ENCODE data around the gene RXRG.

Gene RXRG

GRCh38 chr1:165376811-165377311, 68.1 kb downstream of the RXRG start:
- H3K4me3 ChIP-seq (ENCODE audit: low read depth, low read length): no peak overlapping the region

GRCh38 chr1:165376041-165376810, 68.7 kb downstream of the RXRG start:
- TF ChIP-seq CTCF (IDR thresholded peaks at IDR 0.05; ENCODE audit: control insufficient read depth, extremely low read depth, insufficient read depth): no peak
- H3K4me3 ChIP-seq (ENCODE audit: low read depth, low read length): no peak overlapping the region
- no peak for DNase-seq (ENCODE audit: low read depth)

More at GRCh38 chr1:165376811-165377311, 68.1 kb downstream of the RXRG start:
- DNase-seq (ENCODE audit: low read depth): no peak
- no peak for TF ChIP-seq CTCF (IDR thresholded peaks at IDR 0.05; ENCODE audit: control insufficient read depth, extremely low read depth, insufficient read depth)

- peak; percentile 72 for DNase-seq (ENCODE audit: low read depth)
- TF ChIP-seq CTCF (IDR thresholded peaks at IDR 0.05; ENCODE audit: control insufficient read depth, extremely low read depth, insufficient read depth): no peak
- no peak overlapping the region for H3K4me3 ChIP-seq (ENCODE audit: low read depth, low read length)
Measured at GRCh38 chr1:165375623-165376022, 69.3 kb downstream of the RXRG start.

- H3K4me3 ChIP-seq (ENCODE audit: low read depth, low read length): no peak overlapping the region
- no peak for TF ChIP-seq CTCF (IDR thresholded peaks at IDR 0.05; ENCODE audit: control insufficient read depth, extremely low read depth, insufficient read depth)
- no peak for DNase-seq (ENCODE audit: low read depth)
Measured at GRCh38 chr1:165371588-165372225, 73.2 kb downstream of the RXRG start.

GRCh38 chr1:165369255-165369848, 75.6 kb downstream of the RXRG start:
- H3K4me3 ChIP-seq (ENCODE audit: low read depth, low read length): no peak overlapping the region
- DNase-seq (ENCODE audit: low read depth): no peak
- TF ChIP-seq CTCF (IDR thresholded peaks at IDR 0.05; ENCODE audit: control insufficient read depth, extremely low read depth, insufficient read depth): peak; percentile 95

GRCh38 chr1:165367375-165367993, 77.4 kb downstream of the RXRG start:
- H3K4me3 ChIP-seq (ENCODE audit: low read depth, low read length): no peak overlapping the region
- TF ChIP-seq CTCF (IDR thresholded peaks at IDR 0.05; ENCODE audit: control insufficient read depth, extremely low read depth, insufficient read depth): peak; percentile 96
- DNase-seq (ENCODE audit: low read depth): peak; percentile 47
